NCI-H1694 treated with DMSO at 0.1 percent for 48 hours (cell line): ENCODE data around the gene DCC.
"Not testable (repeated sequence)": the region's sequence is repeated elsewhere in the genome, so short reads cannot be mapped to it uniquely, and the experiment has no call there.

Experiments
- DNase-seq: peaks from one replicate; lab custom pipeline; 2025; lab: John Stamatoyannopoulos, UW

DCC gene

DNA sequence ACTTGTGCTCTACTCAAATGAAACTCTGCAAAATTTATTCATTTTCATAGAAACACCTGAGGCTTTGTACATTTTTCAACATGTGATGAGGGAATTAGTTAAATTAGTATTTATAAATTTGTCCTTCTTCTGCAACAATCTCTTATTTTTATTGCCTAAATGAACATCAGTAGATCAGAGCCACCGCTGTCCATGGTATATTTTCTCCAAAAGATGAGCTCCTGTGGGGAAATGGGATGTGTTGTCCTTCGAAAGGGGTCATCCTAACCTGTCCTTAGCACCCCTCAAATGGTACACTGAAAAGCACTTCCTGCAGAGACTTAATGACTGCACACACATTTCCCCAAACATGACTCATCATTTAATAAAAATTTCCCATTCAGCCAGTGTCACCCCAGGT, 1169.9 kb downstream of the DCC start:
- no peak for DNase-seq

DNA sequence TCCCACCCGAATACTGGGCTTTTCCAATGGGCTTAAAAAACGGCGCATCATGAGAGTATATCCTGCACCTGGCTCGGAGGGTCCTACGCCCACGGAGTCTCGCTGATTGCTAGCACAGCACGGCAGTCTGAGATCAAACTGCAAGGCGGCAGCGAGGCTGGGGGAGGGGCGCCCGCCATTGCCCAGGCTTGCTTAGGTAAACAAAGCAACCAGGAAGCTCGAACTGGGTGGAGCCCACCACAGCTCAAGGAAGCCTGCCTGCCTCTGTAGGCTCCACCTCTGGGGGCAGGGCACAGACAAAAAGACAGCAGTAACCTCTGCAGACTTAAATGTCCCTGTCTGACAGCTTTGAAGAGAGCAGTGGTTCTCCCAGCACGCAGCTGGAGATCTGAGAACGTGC, 1171.7 kb downstream of the DCC start:
- not testable (repeated sequence) for DNase-seq

DNA sequence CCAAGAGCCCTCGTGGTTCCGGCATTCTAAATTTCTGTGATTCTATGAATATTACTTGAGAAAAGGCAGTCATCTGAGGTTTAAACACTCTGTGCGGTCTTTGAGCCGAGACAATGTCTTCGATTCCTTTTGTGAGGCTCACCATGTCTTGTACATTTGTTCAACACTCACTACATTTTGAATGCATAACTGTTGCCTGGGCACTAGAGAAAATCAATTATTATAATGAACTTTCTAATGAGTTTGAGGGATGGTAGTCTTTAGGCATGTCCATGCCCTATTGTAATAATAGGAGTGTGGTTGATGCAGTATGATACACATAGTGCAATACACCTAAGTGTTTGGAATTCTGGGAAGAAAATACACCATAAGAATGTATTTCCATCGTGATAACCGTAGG, 1181.1 kb downstream of the DCC start:
- DNase-seq, result no peak

DNA sequence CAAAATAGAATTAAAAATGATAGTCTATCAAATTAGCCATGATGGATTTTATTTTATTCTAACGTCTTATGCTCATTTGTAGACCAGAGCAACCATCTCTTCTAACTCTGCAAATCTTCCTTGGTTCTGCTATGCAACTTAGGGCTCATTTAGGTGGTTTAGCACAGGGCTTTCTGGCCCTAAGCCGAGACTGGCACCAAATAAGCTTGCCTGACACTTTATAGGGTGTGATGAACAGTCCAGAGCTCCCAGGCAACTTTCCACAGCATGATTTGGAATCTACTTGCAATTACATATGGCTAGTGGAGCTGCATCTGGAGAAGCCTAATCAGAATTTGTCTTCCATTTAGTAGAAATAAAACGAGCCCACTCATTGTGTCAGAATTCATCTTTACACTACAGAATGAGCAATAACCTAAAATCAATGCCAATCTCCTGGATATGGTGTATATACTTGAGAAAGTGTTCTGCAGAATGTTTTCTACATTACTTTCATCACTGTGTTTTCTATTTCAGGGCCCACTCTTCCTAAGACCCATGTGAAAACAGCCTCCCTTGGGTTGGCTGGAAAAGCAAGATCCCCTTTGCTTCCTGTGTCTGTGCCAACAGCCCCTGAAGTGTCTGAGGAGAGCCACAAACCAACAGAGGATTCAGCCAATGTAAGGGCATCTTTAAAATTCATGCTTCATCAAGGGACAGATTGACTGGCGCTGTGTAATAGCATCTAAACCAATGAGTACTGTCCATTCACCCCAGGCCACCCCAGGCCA, 1186.3 kb downstream of the DCC start:
- DNase-seq, result no peak

DNA sequence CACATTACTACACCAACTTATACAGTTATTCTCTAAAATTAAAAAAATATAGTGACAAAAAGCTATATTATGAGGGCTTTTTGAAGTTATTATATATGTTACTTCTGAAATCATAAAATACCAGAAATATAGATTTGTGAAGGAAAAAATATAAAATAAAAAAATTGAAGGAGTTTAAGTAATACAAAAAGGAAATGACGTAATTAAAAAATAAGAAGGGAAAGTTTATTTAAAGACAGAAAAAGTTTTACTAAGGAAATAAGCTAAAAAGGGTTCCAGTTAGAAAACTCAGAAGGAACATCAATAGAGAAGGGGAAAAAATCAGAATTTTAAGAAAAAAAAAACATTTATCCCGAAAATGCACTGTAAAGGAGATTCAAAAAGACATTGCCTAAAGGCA, 1187.4 kb downstream of the DCC start:
- DNase-seq, result no peak

DNA sequence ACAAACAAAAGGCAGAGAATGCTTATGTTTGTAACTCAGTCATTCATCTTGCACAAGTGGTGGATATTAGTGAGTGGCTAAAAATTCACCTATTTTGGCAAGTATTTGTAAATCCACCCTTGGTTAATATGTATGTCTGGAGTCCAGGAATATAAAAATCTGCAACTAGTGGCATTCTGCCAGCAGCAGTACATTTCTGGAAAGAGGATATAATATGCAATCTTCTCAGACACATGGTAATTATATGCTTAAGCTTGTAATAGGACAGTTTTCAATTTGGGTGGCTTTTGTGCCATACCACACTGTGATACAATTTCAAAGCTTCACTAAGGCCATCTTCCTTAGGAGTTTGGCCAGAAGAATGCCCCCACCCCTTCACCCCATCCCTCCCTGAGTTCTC, 1191.2 kb downstream of the DCC start:
- no peak for DNase-seq

DNA sequence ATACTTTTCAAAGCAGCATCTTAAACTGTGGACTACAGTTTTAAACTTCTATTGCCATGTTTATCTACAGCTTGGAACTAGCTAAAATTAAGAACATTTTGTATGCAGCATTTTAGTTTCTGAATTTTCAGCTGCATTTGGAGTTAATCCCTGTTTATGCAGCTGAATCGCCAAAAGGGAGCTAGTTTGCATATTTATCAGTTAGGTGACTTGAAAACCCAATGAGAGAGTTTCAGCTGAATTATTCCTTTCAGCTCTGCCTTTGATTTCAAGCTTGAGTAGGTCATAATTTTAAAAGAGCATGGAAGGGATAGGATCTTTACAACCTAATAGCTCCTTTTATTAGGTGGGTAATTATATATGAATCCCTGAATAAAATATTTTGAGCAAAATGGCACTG, 1191.9 kb downstream of the DCC start:
- no peak for DNase-seq

DNA sequence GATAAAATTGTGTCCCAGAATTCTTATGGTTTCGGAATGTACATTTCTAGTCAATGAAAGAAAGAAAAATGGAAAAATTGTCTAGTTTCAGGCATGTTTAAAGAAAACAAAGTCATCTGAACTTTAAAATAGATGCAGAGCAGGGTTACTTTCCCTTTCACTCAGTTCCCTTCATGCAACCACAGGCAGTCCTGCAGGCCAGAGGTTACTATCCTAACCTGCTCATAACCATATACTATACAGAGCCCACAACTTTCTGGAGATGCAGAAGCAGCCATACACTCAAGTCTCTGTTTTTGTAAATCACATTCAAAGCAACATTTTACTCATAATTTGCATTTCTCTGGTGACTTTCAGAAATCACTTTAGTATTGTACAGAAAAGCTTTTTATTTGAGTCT, 1194.2 kb downstream of the DCC start:
- no peak for DNase-seq

DNA sequence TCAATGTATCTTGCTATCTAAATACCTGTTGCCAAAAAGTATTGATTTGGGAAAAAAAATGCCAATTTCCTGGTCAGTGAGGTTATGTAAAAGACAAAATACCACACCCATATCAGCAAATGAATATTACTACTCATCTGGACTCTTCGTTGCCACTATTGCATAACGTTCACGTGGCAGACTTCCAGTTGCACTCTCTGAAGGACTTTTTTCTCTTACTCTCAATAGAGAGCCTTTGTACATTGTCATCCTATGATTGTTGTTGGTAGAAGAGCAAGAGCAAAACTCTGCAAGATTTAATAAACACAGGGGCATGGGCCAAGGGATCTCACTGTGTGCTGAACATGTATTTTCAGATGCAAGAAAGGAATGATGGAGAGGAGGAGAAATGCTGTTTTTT, 1194.7 kb downstream of the DCC start:
- no peak for DNase-seq

DNA sequence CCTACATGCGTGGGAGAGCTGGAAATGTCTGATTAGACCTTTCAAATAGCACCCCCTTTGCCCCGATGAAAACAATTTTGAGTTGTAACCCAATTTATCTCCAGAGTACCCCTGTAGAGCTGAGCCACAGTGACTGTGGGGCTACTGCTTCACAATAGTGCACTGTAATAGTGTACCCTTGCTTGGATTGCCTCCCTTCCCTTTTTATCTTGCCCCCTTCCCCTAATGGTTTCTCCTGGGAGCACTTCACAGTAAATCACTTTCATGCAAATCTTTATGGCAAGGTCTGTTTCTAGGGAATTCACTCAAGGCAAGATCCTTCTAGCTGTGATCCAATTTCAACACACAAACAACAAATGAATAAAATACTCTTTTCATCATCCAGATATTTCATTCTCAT, 1196.9 kb downstream of the DCC start:
- DNase-seq, result no peak

DNA sequence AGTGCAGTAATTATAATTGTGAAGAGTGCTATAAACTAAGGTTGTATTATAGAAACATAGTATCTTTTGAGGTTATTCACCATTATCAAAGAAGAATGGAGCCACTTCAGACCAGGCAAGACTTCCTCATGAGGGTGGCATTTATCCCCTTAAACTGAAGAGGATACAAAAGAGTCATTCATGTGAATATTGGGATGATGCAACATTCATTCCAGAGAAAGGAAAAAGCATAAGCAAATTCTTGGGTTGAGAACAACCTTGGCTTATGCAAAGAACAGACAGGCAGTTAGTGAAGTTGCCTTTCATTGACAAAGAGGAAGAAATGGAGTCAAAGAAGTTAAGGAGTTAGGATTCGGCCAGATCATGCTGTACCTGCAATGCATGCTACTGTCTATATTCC, 1201.9 kb downstream of the DCC start:
- DNase-seq, result no peak

DNA sequence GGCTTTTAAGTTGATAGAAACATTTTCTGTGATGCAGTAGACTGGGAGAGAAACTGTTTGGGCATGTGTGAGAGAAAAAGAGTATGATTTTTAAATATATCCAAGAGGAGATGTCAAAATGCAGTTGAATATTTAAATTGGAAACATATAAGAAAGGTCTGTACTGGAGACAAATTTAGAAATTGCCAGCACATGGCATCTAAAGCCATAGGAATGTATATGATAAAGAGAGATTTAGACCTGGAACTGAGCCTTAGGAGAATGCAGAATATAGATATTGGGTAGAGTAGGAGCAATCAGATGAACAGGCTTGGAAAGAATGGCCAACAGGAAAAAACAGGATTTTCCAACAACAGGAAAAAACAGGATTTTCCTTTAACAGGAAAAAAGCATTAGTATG, 1203.7 kb downstream of the DCC start:
- DNase-seq, result no peak

DNA sequence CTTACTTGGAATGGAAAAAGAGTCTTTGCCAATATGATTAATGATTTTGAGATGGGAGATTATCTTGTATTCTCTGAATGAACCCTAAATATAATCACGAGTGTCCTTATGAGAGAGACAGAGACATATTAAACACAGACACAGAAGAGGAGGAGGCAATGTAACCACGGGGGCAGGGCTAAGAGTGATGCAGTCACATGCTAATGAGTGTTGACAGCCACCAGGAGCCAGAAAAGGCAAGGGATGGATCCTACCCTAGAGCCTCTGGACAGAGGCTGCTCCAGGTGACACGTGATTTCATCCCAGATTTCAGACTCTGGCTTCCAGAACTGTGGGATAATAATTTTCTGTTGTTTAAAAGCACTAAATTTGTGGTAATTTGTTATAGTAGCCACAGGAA, 1204.9 kb downstream of the DCC start:
- no peak for DNase-seq

DNA sequence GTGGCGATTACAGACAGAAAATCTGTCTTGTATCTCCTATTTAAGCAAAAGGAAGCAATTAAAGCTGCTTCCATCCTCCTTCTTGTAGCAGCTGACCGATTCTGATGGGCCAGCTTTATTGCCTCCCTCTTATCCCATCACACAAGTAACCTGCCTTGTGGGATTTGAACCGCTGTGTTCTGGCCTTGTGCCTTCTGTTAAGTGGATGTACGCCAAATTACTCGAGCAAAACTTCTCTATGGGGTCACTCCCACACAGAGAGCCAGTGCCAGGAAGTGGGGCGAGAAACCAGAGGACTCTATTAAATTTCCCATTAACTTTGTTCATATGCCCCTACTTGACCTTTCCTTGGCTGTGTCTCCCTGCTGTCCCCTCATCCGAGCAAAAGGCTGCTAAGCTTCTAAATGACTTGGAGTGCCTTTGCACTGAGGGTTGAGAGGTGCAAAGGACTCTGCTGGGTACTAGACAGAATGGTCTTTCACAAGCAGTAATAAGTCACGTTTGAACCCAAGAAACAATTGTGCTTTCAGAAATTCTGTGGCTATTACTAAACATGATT, 1212.0 kb downstream of the DCC start:
- no peak for DNase-seq

DNA sequence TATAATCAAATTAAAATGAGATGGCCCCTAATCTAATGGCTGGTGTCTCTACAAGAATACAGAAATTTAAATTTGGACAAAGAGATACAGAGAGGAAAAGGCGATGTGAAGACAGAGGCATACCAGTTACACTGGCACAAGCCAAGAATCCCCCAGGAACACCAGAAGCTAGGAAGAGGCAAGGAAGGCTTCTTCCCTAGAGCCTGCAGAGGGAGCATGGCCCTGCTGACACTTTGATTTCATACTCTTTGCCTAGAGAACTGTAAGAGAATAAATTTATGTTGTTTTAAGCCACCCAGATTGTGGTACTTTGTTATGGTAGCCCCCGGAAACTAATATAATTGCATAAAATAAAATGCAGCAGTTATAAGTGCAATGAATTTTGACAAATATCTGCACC, 1213.0 kb downstream of the DCC start:
- no peak for DNase-seq

DNA sequence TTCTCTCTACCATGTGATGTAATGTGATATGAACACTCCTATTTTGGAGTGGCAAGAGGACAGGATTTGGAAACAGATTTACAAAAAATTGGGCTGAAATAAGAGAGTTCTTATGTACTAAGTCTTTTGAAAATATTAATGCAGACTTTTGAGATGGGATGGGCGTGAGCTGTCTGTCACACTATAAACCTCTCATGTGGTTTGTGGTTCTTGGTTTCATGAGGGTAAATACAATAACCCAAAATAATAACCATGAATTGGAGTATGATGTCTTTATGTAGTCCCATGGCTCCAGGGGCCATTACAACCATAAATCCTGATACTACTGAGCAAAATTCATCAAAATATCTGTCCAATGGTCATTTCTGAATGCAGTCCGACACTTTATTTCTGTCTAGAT, 1216.5 kb downstream of the DCC start:
- DNase-seq, result no peak

DNA sequence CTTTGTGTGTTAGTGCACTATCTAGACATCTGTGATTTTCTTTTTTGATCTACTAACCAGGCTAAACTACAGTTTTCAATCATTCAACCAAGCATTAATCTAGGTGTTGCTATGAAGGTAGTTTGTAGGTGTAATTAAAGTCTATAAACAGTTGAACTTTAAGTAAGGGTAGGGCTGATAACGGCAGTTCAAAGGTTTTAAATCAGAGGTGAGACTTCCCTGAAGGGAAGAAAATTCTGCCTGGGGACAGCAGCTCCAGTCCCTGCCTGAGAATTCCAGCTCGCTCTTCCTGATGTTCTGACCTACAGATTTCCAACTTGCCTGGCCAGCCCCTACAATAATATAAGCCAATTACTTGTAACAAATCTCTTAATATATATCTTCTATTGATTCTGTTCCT, 1220.5 kb downstream of the DCC start:
- no peak for DNase-seq

DNA sequence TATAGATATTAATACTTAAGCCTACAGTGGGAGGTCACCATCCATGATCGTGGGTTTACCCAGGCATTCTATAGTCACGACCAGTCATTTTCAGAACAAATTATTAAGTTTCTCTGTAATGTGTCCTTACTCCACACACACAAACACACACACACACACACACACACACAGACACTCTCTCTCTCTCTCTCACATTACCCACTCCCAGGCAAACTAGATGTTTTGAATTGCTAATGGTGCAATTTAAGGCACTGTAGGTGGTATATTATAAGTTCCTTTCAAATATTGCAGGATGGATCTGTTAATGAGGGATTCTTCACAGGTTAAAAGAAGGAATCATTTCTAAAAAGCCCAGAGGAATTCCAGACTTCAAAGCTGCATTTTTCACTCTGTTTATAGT, 1226.6 kb downstream of the DCC start:
- DNase-seq, result no peak

DNA sequence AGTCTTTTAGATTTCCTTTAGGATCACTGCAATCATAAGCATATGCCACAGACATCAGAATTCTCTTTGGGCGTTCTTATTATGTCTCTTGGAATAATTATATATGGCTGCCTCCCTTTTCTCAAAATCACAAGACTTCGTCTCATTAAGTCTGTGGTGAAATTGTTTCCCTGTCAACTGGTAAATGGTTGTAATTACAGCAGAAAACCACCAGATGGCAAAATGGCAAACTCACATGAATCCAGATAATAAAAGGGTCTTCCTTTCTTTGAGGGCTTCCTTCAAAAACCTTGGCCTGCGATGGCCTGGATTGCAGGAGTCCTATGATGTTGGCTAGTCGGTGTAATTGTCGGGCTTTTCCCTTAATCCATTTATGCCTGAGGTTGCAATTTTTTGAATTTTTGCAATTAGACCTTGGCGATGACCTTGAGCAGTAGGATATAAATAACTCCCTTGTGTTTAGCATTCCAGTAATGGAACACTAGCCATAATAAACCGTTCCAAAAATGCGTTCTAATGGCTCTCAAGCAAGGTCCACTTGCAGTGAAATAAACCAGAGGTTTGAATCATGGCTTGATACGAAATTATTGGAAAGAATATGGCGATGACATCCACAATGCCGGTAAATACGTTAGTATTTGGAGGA, 1228.1 kb downstream of the DCC start:
- DNase-seq, result peak; percentile 24
